Measurements from ENCODE around the gene LDLR. TPM values are rescaled to one million over a fixed set of nuclear protein-coding genes. Genes with fewer than 3 reads are reported as not detected.

The LDLR gene
- total and polyA plus RNA-seq, 2 donors (not counting 1 experiment from before 2014, with no cell fraction given) = 1.8 to 4.8 TPM

GRCh38 chr19:11181488-11181887 is 92.2 kb downstream of the LDLR start:
- Mint-ChIP-seq H3K4me3 (peak overlapping the region; percentile 2), H3K27ac (peak overlapping the region; percentile 10), H3K9me3 (ENCODE audit: insufficient read depth) (no peaks in the 10 kb centered on the region), H3K4me1 (peaks cover 17% of the 10 kb centered on the region), H3K27me3 (peaks cover 23% of the 10 kb centered on the region)
- Histone ChIP-seq H3K4me2 (replicated peaks; ENCODE audit: low read depth, low read length, poor library complexity, severe bottlenecking) (no peak overlapping the region), H3K27me3 (replicated peaks in 1 of 4; ENCODE audit: control extremely low read depth in 1 of 4, control insufficient read depth in 3 of 4, insufficient read depth in 4 of 4, low read length in 3 of 4) (peaks cover 0 to 20% (median 7%) of the 10 kb centered on the region in 4 experiments), H3K9me3 (ENCODE audit: control extremely low read depth in 1 of 3, control insufficient read depth in 2 of 3, insufficient read depth in 1 of 3, low read length in 2 of 3) (peaks cover 0 to under 1% (median 0%) of the 10 kb centered on the region in 3 donors), H3K9ac (ENCODE audit: low read length) (no peak overlapping the region), H3K4me3 (ENCODE audit: control extremely low read depth in 1 of 5, extremely low read depth in 1 of 5, insufficient read depth in 1 of 5, low read depth in 2 of 5, low read length in 4 of 5) (no peak overlapping the region), H4K20me1 (ENCODE audit: control insufficient read depth, insufficient read depth, low read length, poor library complexity, severe bottlenecking) (no peaks in the 10 kb centered on the region), H3K79me2 (ENCODE audit: control insufficient read depth, insufficient read depth, low read length) (no peaks in the 10 kb centered on the region), H2AFZ (ENCODE audit: insufficient read depth, low read depth, low read length, poor library complexity, severe bottlenecking) (no peak overlapping the region), H3K36me3 (replicated peaks in 1 of 2; ENCODE audit: control extremely low read depth in 1 of 2, control insufficient read depth in 1 of 2, extremely low read depth in 1 of 2, insufficient read depth in 2 of 2, low read length in 1 of 2) (no peaks in the 10 kb centered on the region), H3K4me1 (ENCODE audit: control insufficient read depth in 2 of 2, insufficient read depth in 2 of 2, low read length in 2 of 2) (peaks cover 12 to 15% of the 10 kb centered on the region in 2 donors), H3K27ac (ENCODE audit: low read length in 2 of 2) (no peak overlapping the region)
- no peak for TF ChIP-seq EZH2 (IDR thresholded peaks at IDR 0.05; ENCODE audit: borderline replicate concordance, insufficient read depth, low read depth, low read length, poor library complexity, severe bottlenecking)
- TF ChIP-seq CTCF (IDR thresholded peaks at IDR 0.05) = no peak
- POLR2A ChIA-PET = no interaction called here
- intact Hi-C loops (cut with micrococcal nuclease) = no loop called here
- DNase-seq (no peak), ATAC-seq (ENCODE audit: low read depth) (no peak)
- no CpG with 5 or more reads among the region's 4 CpGs for WGBS (ENCODE audit: insufficient coverage)
- CTCF ChIA-PET = no interaction called here

Other genes with a start within 250 kb of the LDLR start
- 1.7 and 2.5 TPM in 2 replicates for gene C19orf38, start 241.0 kb upstream of the LDLR start, total RNA-seq
- 2.0 and 2.4 TPM in 2 replicates for gene C19orf38, start 241.0 kb upstream of the LDLR start, polyA plus RNA-seq
- 29.4 and 33.0 TPM in 2 replicates for gene CARM1, start 217.9 kb upstream of the LDLR start, total RNA-seq
- 34.0 and 34.3 TPM in 2 replicates for gene CARM1, start 217.9 kb upstream of the LDLR start, polyA plus RNA-seq
- 19.8 and 21.9 TPM in 2 replicates for gene YIPF2, start 160.8 kb upstream of the LDLR start, total RNA-seq
- gene YIPF2, start 160.8 kb upstream of the LDLR start, polyA plus RNA-seq = 28.1 and 34.8 TPM in 2 replicates
- 24.2 and 26.1 TPM in 2 replicates for gene TIMM29, start 160.7 kb upstream of the LDLR start, total RNA-seq
- 8.4 and 8.6 TPM in 2 replicates for gene TIMM29, start 160.7 kb upstream of the LDLR start, polyA plus RNA-seq
- gene SMARCA4, start 128.4 kb upstream of the LDLR start, total RNA-seq = 82.3 and 82.7 TPM in 2 replicates
- gene SMARCA4, start 128.4 kb upstream of the LDLR start, polyA plus RNA-seq = 44.9 and 49.7 TPM in 2 replicates
- gene SPC24, start 66.3 kb downstream of the LDLR start, total RNA-seq = 0.15 and 0.90 TPM in 2 replicates
- 0.12 and 0.48 TPM in 2 replicates for gene SPC24, start 66.3 kb downstream of the LDLR start, polyA plus RNA-seq
- 15.2 and 18.9 TPM in 2 replicates for gene KANK2, start 108.1 kb downstream of the LDLR start, total RNA-seq
- gene KANK2, start 108.1 kb downstream of the LDLR start, polyA plus RNA-seq = 0.54 and 0.92 TPM in 2 replicates
- gene ANGPTL8, start 150.2 kb downstream of the LDLR start, total RNA-seq = not detected in 2 replicates
- not detected in 2 replicates for gene ANGPTL8, start 150.2 kb downstream of the LDLR start, polyA plus RNA-seq
- 11.9 and 14.8 TPM in 2 replicates for gene DOCK6, start 173.1 kb downstream of the LDLR start, total RNA-seq
- 3.0 and 5.3 TPM in 2 replicates for gene DOCK6, start 173.1 kb downstream of the LDLR start, polyA plus RNA-seq
- gene TSPAN16, start 206.7 kb downstream of the LDLR start, total RNA-seq = not detected in 2 replicates
- gene TSPAN16, start 206.7 kb downstream of the LDLR start, polyA plus RNA-seq = not detected in 2 replicates